ENCODE results near the gene NPY4R2.
"Not testable (repeated sequence)": the region's sequence is repeated elsewhere in the genome, so short reads cannot be mapped to it uniquely, and the experiment has no call there.

NPY4R2 gene

GRCh38 chr10:47927147-47927916 is 8.9 kb downstream of the NPY4R2 start:
- in situ Hi-C loops (cut with MboI; ENCODE audit: low pct_unique_long_range_greater_than_20kb, low sequenced_read_pairs); DNase-seq: not testable (repeated sequence)

GRCh38 chr10:47928225-47928624 is 9.8 kb downstream of the NPY4R2 start:
- DNase-seq; in situ Hi-C loops (cut with MboI; ENCODE audit: low pct_unique_long_range_greater_than_20kb, low sequenced_read_pairs): not testable (repeated sequence)

GRCh38 chr10:47932824-47933223 is 14.4 kb downstream of the NPY4R2 start:
- in situ Hi-C loops (cut with MboI; ENCODE audit: low pct_unique_long_range_greater_than_20kb, low sequenced_read_pairs), result not testable (repeated sequence)

DNA sequence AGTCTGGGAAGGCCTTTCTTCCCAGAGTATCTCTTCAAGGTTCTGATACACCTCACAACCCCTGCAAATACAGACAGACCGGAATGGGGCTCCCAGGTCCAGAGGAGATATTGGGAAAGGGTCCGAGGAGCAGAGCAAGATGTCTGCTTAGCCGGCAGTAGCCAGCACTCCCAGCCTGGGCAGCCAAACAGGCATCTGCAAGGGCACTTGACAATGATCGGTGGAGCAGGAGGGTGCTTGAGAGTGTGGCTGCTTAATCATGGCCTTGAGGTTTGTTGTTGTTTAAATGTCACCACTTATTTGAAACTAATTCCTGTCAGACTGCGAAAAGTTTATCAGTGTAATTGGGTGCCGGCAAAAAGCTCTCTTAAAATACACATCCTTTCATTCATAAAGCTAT is 15.0 kb downstream of the NPY4R2 start:
- DNase-seq; in situ Hi-C loops (cut with MboI; ENCODE audit: low pct_unique_long_range_greater_than_20kb, low sequenced_read_pairs): not testable (repeated sequence)

More at GRCh38 chr10:47932824-47933223, 14.4 kb downstream of the NPY4R2 start:
- DNase-seq, result not testable (repeated sequence)

DNA sequence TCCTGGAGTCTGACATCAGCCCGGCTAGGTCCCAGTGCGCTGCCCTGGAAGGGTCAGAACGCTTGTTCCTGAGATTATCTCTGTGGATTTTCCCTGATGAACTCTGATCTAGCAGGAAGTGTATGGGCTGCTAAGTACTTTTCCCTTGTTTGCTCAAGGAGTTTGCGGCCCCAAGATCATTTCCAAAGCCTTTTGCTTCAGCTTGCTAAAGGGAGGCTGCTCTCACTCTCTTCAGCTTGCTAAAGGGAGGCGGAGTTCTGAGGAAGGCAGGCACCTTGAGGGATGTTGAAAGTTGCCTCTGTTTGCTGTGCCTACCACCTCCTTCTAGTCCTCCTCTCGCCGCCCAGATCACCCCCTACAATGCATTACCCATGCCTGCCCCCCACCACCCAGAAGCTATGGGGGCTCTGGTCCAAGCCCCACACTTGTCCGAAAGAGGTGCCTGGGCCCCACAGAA is 18.3 kb downstream of the NPY4R2 start:
- DNase-seq; in situ Hi-C loops (cut with MboI; ENCODE audit: low pct_unique_long_range_greater_than_20kb, low sequenced_read_pairs): not testable (repeated sequence)

GRCh38 chr10:47937634-47938033 is 19.2 kb downstream of the NPY4R2 start:
- DNase-seq; in situ Hi-C loops (cut with MboI; ENCODE audit: low pct_unique_long_range_greater_than_20kb, low sequenced_read_pairs): not testable (repeated sequence)

DNA sequence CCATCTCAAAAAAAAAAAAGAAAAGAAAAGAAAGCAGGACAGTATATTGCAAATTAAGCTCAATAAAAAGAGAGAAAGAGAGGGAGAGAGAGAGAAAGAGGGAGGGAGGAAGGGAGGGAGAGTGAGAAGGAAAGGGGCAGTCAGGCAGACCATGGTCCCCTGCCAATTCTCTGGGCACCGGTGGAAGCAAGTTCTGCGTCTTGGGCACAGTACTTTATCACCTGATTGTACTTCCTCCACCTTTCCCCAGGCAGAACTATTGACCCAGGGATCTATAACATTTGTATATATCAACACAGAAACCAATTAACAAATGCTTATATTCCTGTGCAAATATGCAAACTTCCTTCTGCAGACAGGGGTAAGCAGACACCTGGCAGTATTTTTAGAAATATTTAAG is 22.4 kb downstream of the NPY4R2 start:
- DNase-seq; in situ Hi-C loops (cut with MboI; ENCODE audit: low pct_unique_long_range_greater_than_20kb, low sequenced_read_pairs): not testable (repeated sequence)

GRCh38 chr10:47941379-47941778 is 22.9 kb downstream of the NPY4R2 start:
- DNase-seq; in situ Hi-C loops (cut with MboI; ENCODE audit: low pct_unique_long_range_greater_than_20kb, low sequenced_read_pairs): not testable (repeated sequence)

- in situ Hi-C loops (cut with MboI; ENCODE audit: low pct_unique_long_range_greater_than_20kb, low sequenced_read_pairs); DNase-seq: not testable (repeated sequence)
Measured at GRCh38 chr10:47942351-47943019, 24.0 kb downstream of the NPY4R2 start.

DNA sequence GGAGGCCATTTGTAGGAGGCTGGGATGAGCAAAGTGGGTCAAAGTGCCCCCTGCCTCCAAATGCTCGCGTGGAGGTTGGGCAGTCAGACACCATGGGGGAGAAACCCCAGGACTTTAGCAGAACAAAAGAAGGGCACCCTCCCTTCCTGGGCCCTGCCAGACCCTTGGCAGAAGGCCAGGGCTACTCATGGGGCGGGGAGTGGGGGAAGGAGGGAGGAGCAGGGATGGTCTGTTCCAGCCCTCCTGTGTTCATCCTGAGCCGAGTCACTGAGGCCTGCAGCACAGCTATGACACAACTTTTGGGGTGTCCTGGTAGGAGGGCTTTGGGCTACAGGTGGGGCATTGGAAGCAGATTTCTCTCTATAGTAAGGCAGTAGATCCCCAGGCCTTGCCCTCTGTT is 24.9 kb downstream of the NPY4R2 start:
- DNase-seq; in situ Hi-C loops (cut with MboI; ENCODE audit: low pct_unique_long_range_greater_than_20kb, low sequenced_read_pairs): not testable (repeated sequence)

- peak; percentile 11 for DNase-seq
- in situ Hi-C loops (cut with MboI; ENCODE audit: low pct_unique_long_range_greater_than_20kb, low sequenced_read_pairs), result not testable (repeated sequence)
Measured at GRCh38 chr10:47947424-47947823, 29.0 kb downstream of the NPY4R2 start.

DNA sequence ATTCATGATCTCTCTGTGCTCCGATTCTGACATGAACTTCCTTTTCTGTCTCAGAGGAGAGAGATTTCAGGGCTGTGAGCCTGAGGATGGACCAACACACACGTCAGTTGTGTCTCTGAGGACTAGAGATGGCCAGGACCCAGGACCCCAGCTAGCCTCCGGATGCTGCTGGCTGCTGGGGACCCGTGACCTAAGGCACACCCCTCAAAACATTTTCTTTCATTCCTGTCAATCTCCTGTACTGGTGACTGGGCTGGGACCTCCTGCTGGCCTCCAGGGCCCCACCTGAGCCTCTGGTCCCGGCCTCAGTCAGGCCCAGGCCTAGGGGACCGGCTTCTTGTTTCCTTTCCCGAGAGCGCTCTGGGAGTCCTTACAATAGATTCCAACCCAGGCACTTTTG is 38.7 kb downstream of the NPY4R2 start:
- in situ Hi-C loops (cut with MboI; ENCODE audit: low pct_unique_long_range_greater_than_20kb, low sequenced_read_pairs); DNase-seq: not testable (repeated sequence)

GRCh38 chr10:47959677-47960076 is 41.2 kb downstream of the NPY4R2 start:
- in situ Hi-C loops (cut with MboI; ENCODE audit: low pct_unique_long_range_greater_than_20kb, low sequenced_read_pairs); DNase-seq: not testable (repeated sequence)

DNA sequence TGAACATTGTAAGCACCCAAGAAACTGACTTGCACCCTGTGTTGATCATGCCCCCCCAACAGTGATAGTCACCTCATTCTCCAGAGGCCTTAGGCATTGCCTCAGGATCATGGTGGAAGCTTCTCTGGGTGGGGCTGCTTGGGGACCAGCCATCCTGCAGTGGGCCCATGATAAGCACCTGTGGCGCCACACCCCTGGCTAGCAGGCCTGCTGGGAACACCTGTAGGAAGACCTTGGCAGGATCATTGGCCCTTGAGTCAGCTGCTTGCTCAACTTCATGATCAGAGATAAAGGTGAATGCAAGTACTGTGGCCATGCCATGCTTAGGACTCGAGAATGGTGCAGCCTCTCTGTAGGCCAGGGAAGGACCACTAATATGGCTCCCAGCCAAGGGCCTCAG is 42.2 kb downstream of the NPY4R2 start:
- in situ Hi-C loops (cut with MboI; ENCODE audit: low pct_unique_long_range_greater_than_20kb, low sequenced_read_pairs); DNase-seq: not testable (repeated sequence)

DNA sequence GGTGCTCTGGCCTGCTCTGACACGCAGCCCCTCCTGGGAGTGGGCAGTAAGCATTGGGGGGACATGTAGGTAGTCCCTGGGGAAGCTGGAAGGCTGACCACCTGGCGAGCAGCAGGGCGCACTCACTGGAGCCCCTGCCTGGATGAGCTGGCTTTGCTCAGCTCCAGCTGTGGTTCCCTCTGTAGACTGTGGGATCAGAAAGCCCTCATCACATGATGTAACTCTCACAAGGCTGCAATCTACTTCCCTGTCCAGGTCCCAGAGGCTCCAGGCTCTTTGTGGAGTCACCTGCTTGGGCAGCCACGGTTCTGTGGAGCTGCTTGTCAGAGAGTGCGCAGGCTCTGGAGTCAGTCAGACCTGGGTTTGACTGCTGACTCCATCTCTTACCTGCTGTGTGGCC is 44.3 kb downstream of the NPY4R2 start:
- DNase-seq; in situ Hi-C loops (cut with MboI; ENCODE audit: low pct_unique_long_range_greater_than_20kb, low sequenced_read_pairs): not testable (repeated sequence)

- in situ Hi-C loops (cut with MboI; ENCODE audit: low pct_unique_long_range_greater_than_20kb, low sequenced_read_pairs); DNase-seq: not testable (repeated sequence)
Measured at GRCh38 chr10:47964280-47965063, 46.0 kb downstream of the NPY4R2 start.

DNA sequence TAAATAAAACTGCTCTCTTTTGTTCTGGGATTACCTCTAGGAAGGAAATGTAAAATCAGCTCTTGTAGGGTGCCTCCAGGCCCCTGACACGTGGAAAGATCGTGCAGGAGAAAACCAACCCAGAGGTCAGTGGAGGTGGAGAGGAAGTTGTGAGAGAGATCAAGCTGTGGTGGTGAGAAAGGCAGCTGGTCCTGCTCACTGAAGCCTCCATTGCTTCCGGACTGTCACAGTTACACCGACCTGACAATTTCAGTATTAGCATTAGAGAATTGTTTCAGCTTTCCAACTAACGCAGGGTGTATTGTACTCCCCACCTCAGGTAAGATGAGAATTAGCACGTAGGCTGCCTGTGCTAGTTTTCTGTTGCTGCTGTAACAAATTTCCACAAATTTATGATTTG is 50.5 kb downstream of the NPY4R2 start:
- in situ Hi-C loops (cut with MboI; ENCODE audit: low pct_unique_long_range_greater_than_20kb, low sequenced_read_pairs), result not testable (repeated sequence)
- DNase-seq, result peak; percentile 3

- in situ Hi-C loops (cut with MboI; ENCODE audit: low pct_unique_long_range_greater_than_20kb, low sequenced_read_pairs); DNase-seq: not testable (repeated sequence)
Measured at GRCh38 chr10:47970047-47970446, 51.6 kb downstream of the NPY4R2 start.

- DNase-seq; in situ Hi-C loops (cut with MboI; ENCODE audit: low pct_unique_long_range_greater_than_20kb, low sequenced_read_pairs): not testable (repeated sequence)
Measured at GRCh38 chr10:47971598-47971997, 53.1 kb downstream of the NPY4R2 start.
